Activated CD4-positive, CD25-positive, alpha-beta regulatory T cell treated with anti-CD3 and anti-CD28 coated beads, Interleukin-2, amount 50 U/mL, for 16 hours (primary cell): ENCODE data around the gene TUBB.
"Not testable (repeated sequence)": the region's sequence is repeated elsewhere in the genome, so short reads cannot be mapped to it uniquely, and the experiment has no call there.

Experiments
- DNase-seq: peaks from one replicate; pipeline ENCODE4 v3.0.0-alpha.2; 2020; ENCODE audit warnings: low read depth, low spot score

TUBB gene

GRCh38 chr6:30738532-30738931, 18.4 kb downstream of the TUBB start:
- no peak for DNase-seq

GRCh38 chr6:30740540-30740870, 20.4 kb downstream of the TUBB start:
- no peak for DNase-seq

GRCh38 chr6:30741063-30741779, 21.1 kb downstream of the TUBB start:
- no peak for DNase-seq

- no peak for DNase-seq
These were observed 21.7 kb downstream of the TUBB start for GRCh38 chr6:30741789-30742315.

GRCh38 chr6:30742316-30743098, 22.4 kb downstream of the TUBB start, which contains the start of gene FLOT1:
TSS of gene FLOT1 (minus strand) at chr6:30742687. CDS start at chr6:30742189, 498 bp downstream.
- DNase-seq: peak; percentile 60

- no peak for DNase-seq
These were observed 23.2 kb downstream of the TUBB start for GRCh38 chr6:30743099-30744053.

GRCh38 chr6:30744054-30744805, 24.1 kb downstream of the TUBB start, which contains the start of gene IER3:
TSS of gene IER3 (minus strand) at chr6:30744547. CDS start at chr6:30744518, 29 bp downstream.
- DNase-seq: no peak

- DNase-seq: no peak
These were observed 27.1 kb downstream of the TUBB start for GRCh38 chr6:30747300-30747687.

GRCh38 chr6:30747902-30748769, 28.0 kb downstream of the TUBB start:
- no peak for DNase-seq

- DNase-seq: no peak
These were observed 28.8 kb downstream of the TUBB start for GRCh38 chr6:30748851-30749540.

- no peak for DNase-seq
These were observed 29.6 kb downstream of the TUBB start for GRCh38 chr6:30749554-30750378.

- DNase-seq: no peak
These were observed 30.2 kb downstream of the TUBB start for GRCh38 chr6:30750379-30750668.

GRCh38 chr6:30752157-30752927, 32.2 kb downstream of the TUBB start:
- no peak for DNase-seq

- DNase-seq: no peak
These were observed 34.5 kb downstream of the TUBB start for GRCh38 chr6:30754631-30755030.

GRCh38 chr6:30756405-30757003, 36.4 kb downstream of the TUBB start:
- not testable (repeated sequence) for DNase-seq

- no peak for DNase-seq
These were observed 37.2 kb downstream of the TUBB start for GRCh38 chr6:30757261-30757904.
